22Rv1 (cell line): ENCODE data around the gene MYL6.

Experiments used
- CTCF ChIP-seq: fragments of 450-650 bp; IDR thresholded peaks from 2 replicates; pipeline ENCODE4 v1.5.1; 2017; ENCODE audit warnings: mild to moderate bottlenecking
- ZFX ChIP-seq: fragments of 450-650 bp; IDR thresholded peaks from 2 replicates; pipeline ENCODE4 v1.6.1; 2017; ENCODE audit warnings: antibody characterized with exemption, borderline replicate concordance

- TF ChIP-seq CTCF, result no peak
- TF ChIP-seq ZFX, result no peak
Measured at GRCh38 chr12:56162468-56163290, 4.5 kb downstream of the MYL6 start.
